ENCODE results near the gene PCA3.
"Not testable (repeated sequence)": the region's sequence is repeated elsewhere in the genome, so short reads cannot be mapped to it uniquely, and the experiment has no call there.

Gene PCA3

DNA sequence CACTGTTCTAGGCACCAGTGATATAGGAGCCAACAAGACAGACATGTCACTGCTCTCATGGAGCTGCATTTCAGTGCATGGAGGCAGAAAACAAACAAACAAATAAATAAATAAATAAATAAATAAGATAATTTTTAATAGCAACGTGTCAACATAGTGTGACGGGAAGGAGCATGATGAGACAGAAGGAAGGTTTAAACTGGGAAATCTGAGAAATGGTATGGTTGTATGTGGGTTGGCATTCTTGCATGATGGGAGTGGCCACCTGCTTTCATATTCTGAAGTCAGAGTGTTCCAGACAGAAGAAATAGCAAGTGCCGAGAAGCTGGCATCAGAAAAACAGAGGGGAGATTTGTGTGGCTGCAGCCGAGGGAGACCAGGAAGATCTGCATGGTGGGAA, at the start of gene PCA3:
PCA3 (plus strand) TSS at position 301 of the 400 bp plus-strand sequence.
- no peak for DNase-seq

GRCh38 chr9:76716085-76716672, 48.1 kb upstream of the PCA3 start:
- no peak for DNase-seq

- no peak for DNase-seq
Observed at GRCh38 chr9:76717176-76717575, 47.1 kb upstream of the PCA3 start.

- DNase-seq, result no peak
Observed at GRCh38 chr9:76717613-76718012, 46.6 kb upstream of the PCA3 start.

DNA sequence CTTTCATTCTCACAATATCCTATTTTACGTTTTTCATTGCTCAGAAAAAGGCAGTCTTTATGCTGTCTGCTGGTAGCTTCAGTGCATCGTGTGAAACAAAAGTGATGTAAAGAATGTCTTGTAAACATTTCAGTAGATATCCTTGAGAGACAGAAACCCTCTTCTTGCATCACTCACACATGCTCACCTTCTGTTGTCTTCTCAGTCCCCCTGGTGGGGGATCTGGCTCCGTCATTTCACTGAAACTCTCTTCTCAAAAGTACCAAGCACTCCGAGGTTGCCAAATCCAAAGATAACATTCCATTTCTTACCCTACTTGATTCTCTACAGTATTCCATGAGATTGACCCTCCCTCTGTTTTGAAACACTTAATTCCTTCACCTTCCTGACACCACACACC, 46.1 kb upstream of the PCA3 start:
- no peak for DNase-seq

GRCh38 chr9:76720245-76720644, 44.0 kb upstream of the PCA3 start:
- no peak for DNase-seq

DNA sequence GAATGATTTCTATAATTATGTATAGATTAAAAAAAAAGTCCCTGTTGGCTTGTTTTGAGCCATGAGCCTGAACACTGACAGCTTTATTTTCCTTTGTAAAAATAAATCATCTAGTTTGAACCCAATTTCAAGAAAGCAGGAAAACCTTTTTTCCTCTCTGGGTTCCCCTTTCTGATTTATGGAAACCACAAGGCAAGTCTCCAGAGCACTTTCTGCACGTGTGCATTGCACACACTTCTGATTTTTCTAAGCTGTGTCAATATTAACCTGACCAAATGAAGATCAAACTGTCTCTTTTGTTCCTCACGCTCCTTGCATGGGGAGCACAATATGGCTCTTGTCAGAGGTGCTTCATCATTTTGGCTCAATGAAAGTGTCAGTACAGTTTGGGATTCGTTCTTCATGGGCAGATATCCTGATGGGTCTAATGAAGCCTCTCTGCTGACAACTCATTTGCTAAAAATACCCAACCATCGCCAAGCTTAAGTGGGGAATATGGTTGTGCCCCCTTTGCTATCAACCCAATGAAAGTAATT, 39.2 kb upstream of the PCA3 start:
- DNase-seq, result no peak

DNA sequence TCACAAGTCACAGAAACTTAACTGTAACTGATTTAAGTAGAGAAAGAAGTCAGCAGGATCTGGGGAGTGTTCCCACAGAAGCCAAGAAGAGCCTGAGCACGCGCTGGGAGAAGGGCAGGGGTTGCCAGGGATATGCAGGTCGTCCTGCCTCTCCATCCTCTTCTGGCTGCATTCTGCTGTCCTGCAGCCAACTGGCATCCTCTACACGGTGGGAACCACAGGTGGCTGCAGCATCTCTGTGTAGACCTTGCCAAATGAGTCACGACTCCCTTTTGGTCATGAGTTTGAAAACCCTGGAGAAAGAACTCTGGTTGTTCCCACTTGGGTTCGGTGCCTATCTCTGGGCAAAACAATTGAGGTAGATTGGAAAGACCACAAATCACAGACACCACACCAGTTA, 38.4 kb upstream of the PCA3 start:
- DNase-seq, result no peak

DNA sequence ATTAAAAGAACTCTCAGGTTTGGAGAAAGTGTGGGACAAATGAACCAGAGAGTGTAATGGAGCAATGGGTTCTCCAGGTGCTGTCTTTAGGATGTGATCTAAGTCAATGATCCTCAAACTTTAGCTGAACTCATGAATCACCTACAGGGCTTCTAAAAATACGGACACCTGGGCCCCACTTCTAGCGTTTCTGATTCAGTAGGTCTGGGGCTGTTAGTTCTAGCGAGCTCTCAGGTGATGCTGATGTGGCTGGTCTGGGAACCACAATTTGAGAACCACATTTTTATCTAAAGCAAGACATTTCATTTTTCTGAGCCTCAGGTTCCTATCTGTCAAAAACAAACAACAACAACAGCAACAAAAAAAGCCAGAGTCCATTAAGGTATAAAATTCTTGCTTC, 35.1 kb upstream of the PCA3 start:
- DNase-seq, result no peak

- no peak for DNase-seq
Observed at GRCh38 chr9:76729980-76730737, 34.1 kb upstream of the PCA3 start.

DNA sequence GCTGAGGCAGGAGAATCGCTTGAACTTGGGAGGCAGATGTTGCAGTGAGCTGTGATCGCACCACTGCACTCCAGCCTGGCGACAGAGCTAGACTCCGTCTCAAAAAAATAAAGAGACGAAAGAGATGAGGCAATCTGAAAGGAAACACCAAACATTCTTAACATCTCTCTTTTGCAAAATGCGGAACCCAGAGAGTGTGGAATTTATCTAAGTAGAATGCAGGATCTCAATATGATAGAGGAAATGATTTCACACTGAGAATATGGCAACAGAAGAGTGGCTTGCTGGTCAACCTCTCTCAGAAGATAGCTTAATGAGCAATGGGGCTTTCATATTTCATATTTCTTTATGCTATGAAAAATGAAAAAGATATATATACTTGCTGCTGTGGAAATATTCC, 33.4 kb upstream of the PCA3 start:
- no peak for DNase-seq

- DNase-seq, result no peak
Observed at GRCh38 chr9:76732341-76732958, 31.8 kb upstream of the PCA3 start.

DNA sequence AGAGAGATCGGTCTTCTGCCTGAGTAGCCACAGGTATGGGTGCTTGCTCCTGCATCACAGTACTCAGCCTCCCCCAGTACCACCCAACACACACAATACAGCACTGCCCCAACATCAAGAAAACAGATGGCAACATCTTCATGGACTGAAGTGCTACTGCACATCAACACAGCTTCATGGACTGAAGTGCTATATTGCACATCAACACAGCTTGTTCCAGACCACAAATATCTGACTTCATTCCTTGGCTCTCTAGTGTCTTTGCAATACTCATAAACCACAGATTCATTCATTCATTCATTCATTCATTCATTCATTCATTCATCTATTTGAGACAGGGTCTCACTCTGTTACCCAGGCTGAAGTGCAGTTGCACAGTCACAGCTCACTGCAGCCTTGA, 31.1 kb upstream of the PCA3 start:
- DNase-seq, result no peak

- no peak for DNase-seq
Observed at GRCh38 chr9:76734716-76735115, 29.5 kb upstream of the PCA3 start.

DNA sequence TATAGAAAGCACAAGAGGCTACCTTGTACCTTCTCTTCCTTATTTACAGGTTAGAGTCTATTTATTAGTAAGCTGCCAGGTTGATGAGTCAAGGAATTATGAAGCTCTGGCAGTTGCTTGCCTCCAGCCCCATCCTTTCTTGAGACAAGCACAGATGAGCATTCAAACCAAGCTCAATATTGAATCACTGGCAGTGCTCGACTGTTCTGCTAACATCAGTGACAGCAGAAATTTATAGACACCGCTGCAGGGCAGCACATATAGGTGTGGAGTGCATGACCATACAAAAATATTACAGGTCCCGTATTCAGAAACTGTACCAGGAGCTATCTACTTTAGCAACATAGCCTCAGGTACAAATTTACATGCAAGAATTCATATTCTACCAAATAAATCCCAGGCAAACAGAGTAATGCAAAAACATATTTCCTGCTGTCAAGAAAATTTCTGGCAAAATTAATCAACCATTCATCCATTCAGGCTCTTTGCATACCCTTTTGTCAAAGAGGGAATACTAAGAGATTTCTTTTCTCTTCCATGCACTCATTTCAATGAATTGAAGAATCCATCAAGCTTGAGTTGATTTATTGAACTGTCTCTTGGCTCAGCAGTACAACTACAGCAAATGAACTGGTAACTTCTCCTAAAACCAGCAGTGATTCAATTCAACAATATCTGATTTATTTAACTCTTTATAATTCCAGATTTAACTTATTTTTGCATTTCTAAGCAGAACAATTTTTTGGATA, 26.9 kb upstream of the PCA3 start:
- no peak for DNase-seq

- no peak for DNase-seq
Observed at GRCh38 chr9:76738402-76738801, 25.8 kb upstream of the PCA3 start.

DNA sequence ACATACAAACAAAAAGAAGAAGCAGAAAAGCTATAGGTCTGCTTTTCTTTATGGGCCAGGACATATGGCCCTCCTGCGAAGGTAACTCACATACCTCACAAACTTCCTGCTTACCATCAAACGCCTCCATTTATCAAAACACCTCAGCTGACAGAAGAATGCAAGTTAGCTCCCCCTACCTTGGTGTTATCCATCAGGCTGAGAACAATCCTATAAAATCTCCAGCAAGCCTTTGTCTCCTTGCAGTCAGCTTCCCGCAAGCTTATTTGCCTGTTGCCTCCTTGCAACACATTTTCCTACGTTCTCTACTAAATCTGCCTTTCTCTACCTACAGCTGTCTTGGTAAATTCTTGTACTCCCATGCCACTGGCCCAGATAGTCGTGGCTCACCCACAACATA, 22.7 kb upstream of the PCA3 start:
- DNase-seq, result no peak

- not testable (repeated sequence) for DNase-seq
Observed at GRCh38 chr9:76742890-76743289, 21.3 kb upstream of the PCA3 start.

GRCh38 chr9:76743931-76744330, 20.3 kb upstream of the PCA3 start:
- no peak for DNase-seq

DNA sequence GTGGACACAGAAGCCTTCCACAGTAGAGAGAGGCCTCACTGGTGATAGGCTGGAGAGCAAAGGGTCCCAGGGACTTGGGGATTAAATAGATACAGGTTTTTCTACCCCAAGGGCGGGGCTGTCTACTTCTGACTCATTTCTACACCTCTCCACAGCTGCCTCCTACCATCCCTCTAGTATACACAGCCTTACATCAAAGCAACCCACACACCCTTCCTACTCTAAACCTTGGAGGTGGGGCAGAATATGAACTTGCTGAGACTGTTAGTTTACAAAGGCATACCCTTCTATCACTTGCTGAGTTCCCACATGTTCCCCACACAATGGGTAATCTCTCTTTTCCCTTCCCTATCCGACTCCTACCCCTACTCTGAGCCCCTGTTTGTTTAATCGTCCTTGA, 19.9 kb upstream of the PCA3 start:
- DNase-seq, result no peak

DNA sequence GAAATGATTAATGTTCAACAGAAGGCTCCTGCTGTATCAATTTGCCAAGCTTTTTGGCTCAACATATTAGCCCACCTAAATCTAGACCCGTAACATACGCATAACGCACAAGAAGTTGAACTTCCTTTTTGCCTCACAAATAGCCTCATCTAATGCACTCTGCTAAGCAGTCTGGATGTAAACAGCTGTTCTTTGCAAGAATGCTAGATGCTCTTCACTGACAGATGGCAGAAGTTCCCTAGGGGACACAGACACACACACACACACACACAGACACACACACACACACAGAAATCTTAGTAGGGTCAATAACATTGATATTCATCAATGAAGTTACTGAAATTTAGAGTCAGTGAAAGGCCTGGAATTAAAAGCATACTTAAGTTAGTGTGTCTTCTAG, 13.2 kb upstream of the PCA3 start:
- no peak for DNase-seq

- DNase-seq, result no peak
Observed at GRCh38 chr9:76756268-76756640, 8.0 kb upstream of the PCA3 start.

DNA sequence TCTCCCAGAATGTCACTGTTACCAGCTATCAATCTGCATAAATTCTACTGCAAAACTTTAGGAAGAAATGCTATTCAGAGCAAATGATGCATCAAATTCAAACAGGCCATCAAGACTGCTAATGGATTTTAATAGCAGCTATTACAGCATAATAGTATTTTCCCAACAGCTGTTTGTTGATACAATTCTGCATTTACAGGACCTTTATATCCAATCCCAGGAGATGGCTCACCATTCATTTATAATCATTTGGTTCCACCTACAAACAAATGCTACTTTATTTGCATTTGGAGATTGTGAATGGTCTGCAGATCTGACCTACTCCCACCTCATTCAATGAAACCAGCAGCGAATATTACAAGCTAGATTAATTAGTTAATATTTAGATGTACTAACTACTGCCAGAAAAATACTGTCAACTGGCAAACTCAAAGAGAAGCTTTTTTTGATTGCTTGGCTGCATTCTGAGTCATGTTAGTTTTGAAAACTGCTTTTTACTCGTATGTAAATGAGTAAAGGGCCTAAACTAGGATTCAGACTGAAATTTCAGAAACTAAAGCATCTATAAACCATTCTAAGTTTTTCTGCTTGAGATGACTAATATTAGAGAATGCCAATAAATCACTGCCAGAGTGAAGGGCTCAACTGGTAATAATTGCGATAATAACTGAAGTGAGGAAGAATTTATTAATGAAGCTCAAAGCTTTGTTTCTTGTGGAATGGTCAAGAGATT, 7.1 kb upstream of the PCA3 start:
- no peak for DNase-seq
